Transverse colon (tissue), 4 donors: ENCODE measurements around the gene REV3L. TPM values are rescaled to one million over a fixed set of nuclear protein-coding genes. Genes with fewer than 3 reads are reported as not detected.

ENCODE experiments used
- total RNA-seq, 4 donors: library from RNA; depleted of rRNA; stranded (reverse); fragments of >200 nt; gene quantifications; one replicate each; pipeline ENCODE4 v1.1.0, GENCODE V29; 2016

REV3L gene
- total RNA-seq, 4 donors from 2014 or later: 24.7 to 256 (median 34.7) TPM

Other genes starting within 250 kb of the REV3L start
- gene TRAF3IP2, start 122.7 kb upstream of the REV3L start, total RNA-seq: 10 to 100 TPM; 33.0 to 57.8 (median 54.5) TPM